Caco-2 (cell line): ENCODE data around the gene SNX30. TPM values are rescaled to one million over a fixed set of nuclear protein-coding genes. Genes with fewer than 3 reads are reported as not detected.

Experiments
- BruUV-seq: library from RNA; stranded (reverse); fragments of 400-500 nt; replicated peaks from 2 replicates; lab custom pipeline; 2021; lab: Mats Ljungman, UMichigan
- CTCF ChIA-PET: fragments of 300-600 bp; sonication (Branson Sonifier 250); formaldehyde crosslinking; loops from one replicate; lab custom pipeline; 2022; ENCODE audit warnings: antibody characterized with exemption; lab: Charles Lee
- POLR2A ChIA-PET: fragments of 300-600 bp; sonication (Branson Sonifier 250); formaldehyde crosslinking; loops from one replicate; lab custom pipeline; 2022; ENCODE audit warnings: antibody characterized with exemption; lab: Charles Lee
- DNase-seq, 2 experiments: peaks; one replicate each; pipeline versions ENCODE4 v3.0.0 to v3.0.0-alpha.2; 2020 to 2022
- H3K27me3 ChIP-seq: replicated peaks from 2 replicates; pipeline ENCODE4 v1.6.0; 2011; ENCODE audit warnings: low read length; ENCODE audit not compliant: control insufficient read depth, insufficient read depth
- H3K36me3 ChIP-seq: 2 replicates; pipeline ENCODE4 v1.5.1; 2011; ENCODE audit warnings: low read length; ENCODE audit not compliant: control insufficient read depth, insufficient read depth
- H3K4me1 ChIP-seq: fragments of 250-450 bp; sonication (Bioruptor Pico); 2 replicates; pipeline ENCODE4 v1.5.1; 2020; ENCODE audit warnings: mild to moderate bottlenecking
- H3K4me3 ChIP-seq: 2 replicates; pipeline ENCODE4 v1.5.1; 2011; ENCODE audit warnings: low read depth, mild to moderate bottlenecking, control low read depth, low read length
- H3K9me3 ChIP-seq: fragments of 250-450 bp; sonication (Bioruptor Pico); 2 replicates; pipeline ENCODE4 v1.5.1; 2020; ENCODE audit warnings: mild to moderate bottlenecking, moderate library complexity
- H3K27ac Mint-ChIP-seq: one replicate; pipeline ENCODE4 v1.8.0; 2022; ENCODE audit warnings: mixed read lengths; ENCODE audit not compliant: unreplicated experiment
- H3K27me3 Mint-ChIP-seq: one replicate; pipeline ENCODE4 v1.8.0; 2022; ENCODE audit warnings: mixed read lengths; ENCODE audit not compliant: insufficient read depth, unreplicated experiment
- H3K36me3 Mint-ChIP-seq: one replicate; pipeline ENCODE4 v1.8.0; 2022; ENCODE audit warnings: mild to moderate bottlenecking, mixed read lengths; ENCODE audit not compliant: insufficient read depth, unreplicated experiment
- H3K4me1 Mint-ChIP-seq: one replicate; pipeline ENCODE4 v1.8.0; 2022; ENCODE audit warnings: low read depth, mixed read lengths; ENCODE audit not compliant: unreplicated experiment
- H3K4me3 Mint-ChIP-seq: one replicate; pipeline ENCODE4 v1.8.0; 2022; ENCODE audit warnings: mild to moderate bottlenecking, moderate library complexity, mixed read lengths; ENCODE audit not compliant: unreplicated experiment
- H3K9me3 Mint-ChIP-seq: one replicate; pipeline ENCODE4 v1.8.0; 2022; ENCODE audit warnings: mixed read lengths; ENCODE audit not compliant: unreplicated experiment
- CTCF ChIP-seq, 2 experiments: fragments of 200-600 bp in 1 of 2; IDR thresholded peaks; 1 replicate in 1 of 2; 2 replicates in 1 of 2; pipeline versions ENCODE4 v1.5.1 to v1.8.0; 2011 to 2022; ENCODE audit warnings: antibody characterized with exemption in 1 of 2, control low read depth in 1 of 2, inconsistent platforms in 1 of 2, low read depth in 1 of 2, low read length in 1 of 2, mild to moderate bottlenecking in 1 of 2, moderate library complexity in 1 of 2; ENCODE audit not compliant: insufficient read depth in 1 of 2, severe bottlenecking in 1 of 2, unreplicated experiment in 1 of 2
- intact Hi-C: fragments of 100-400 bp; cut with micrococcal nuclease; formaldehyde crosslinking; loops from one replicate; pipeline ENCODE4 v1.10.0; 2022; ENCODE audit not compliant: unreplicated experiment
- total RNA-seq: library from RNA; stranded (reverse); gene quantifications from 2 replicates; pipeline ENCODE4 v1.2.3, GENCODE V29; 2022

The SNX30 gene
- total RNA-seq, 1 experiment from 2014 or later, result 21.8 TPM

GRCh38 chr9:112838342-112838741 lies 87.8 kb downstream of the SNX30 start:
- TF ChIP-seq CTCF (IDR thresholded peaks at IDR 0.05; ENCODE audit: insufficient read depth in 1 of 2, low read depth in 1 of 2, low read length in 1 of 2, severe bottlenecking in 1 of 2, unreplicated experiment in 1 of 2), result no peak
- Mint-ChIP-seq H3K36me3 (peaks cover 58% of the 10 kb centered on the region), H3K27ac (no peak overlapping the region), H3K4me3 (no peak overlapping the region), H3K9me3 (no peaks in the 10 kb centered on the region), H3K4me1 (peaks cover 27% of the 10 kb centered on the region), H3K27me3 (no peaks in the 10 kb centered on the region)
- Histone ChIP-seq H3K36me3 (no peaks in the 10 kb centered on the region; the same call in 1 of the 2 replicates), H3K27me3 (no peaks in the 10 kb centered on the region), H3K4me1 (peaks cover 26% of the 10 kb centered on the region), H3K9me3 (no peaks in the 10 kb centered on the region), H3K4me3 (no peak overlapping the region)
- BruUV-seq, result no TSS peak
- ChIA-PET POLR2A (no interaction called here), CTCF (no interaction called here)
- DNase-seq, result no peak
- intact Hi-C loops, result no loop called here

- Mint-ChIP-seq H3K27ac (no peak overlapping the region), H3K4me3 (no peak overlapping the region), H3K36me3 (peaks cover 59% of the 10 kb centered on the region), H3K27me3 (no peaks in the 10 kb centered on the region), H3K9me3 (no peaks in the 10 kb centered on the region), H3K4me1 (peaks cover 32% of the 10 kb centered on the region)
- H3K4me3 ChIP-seq, result no peak overlapping the region
- no peaks in the 10 kb centered on the region; the same call in 1 of the 2 replicates for H3K36me3 ChIP-seq
- no peak for DNase-seq
- ChIA-PET CTCF (no interaction called here), POLR2A (no interaction called here)
- no peak for TF ChIP-seq CTCF (IDR thresholded peaks at IDR 0.05; ENCODE audit: insufficient read depth in 1 of 2, low read depth in 1 of 2, low read length in 1 of 2, severe bottlenecking in 1 of 2, unreplicated experiment in 1 of 2)
- no TSS peak for BruUV-seq
- no peaks in the 10 kb centered on the region for H3K27me3 ChIP-seq
- intact Hi-C loops, result no loop called here
- peaks cover 26% of the 10 kb centered on the region for H3K4me1 ChIP-seq
- H3K9me3 ChIP-seq, result no peaks in the 10 kb centered on the region
Measured at GRCh38 chr9:112839331-112839730, 88.8 kb downstream of the SNX30 start.

GRCh38 chr9:112841261-112841660 lies 90.7 kb downstream of the SNX30 start:
- no TSS peak for BruUV-seq
- H3K9me3 ChIP-seq, result no peaks in the 10 kb centered on the region
- no peaks in the 10 kb centered on the region for H3K27me3 ChIP-seq
- peaks cover 34% of the 10 kb centered on the region for H3K4me1 Mint-ChIP-seq
- no peaks in the 10 kb centered on the region; the same call in 1 of the 2 replicates for H3K36me3 ChIP-seq
- no peak overlapping the region for H3K4me3 Mint-ChIP-seq
- no peaks in the 10 kb centered on the region for H3K27me3 Mint-ChIP-seq
- TF ChIP-seq CTCF (IDR thresholded peaks at IDR 0.05; ENCODE audit: insufficient read depth in 1 of 2, low read depth in 1 of 2, low read length in 1 of 2, severe bottlenecking in 1 of 2, unreplicated experiment in 1 of 2), result no peak
- H3K4me3 ChIP-seq, result no peak overlapping the region
- H3K36me3 Mint-ChIP-seq, result peaks cover 54% of the 10 kb centered on the region
- ChIA-PET CTCF (interaction anchor here (1.8 kb wide), 1 partner anchor 62 kb away, joined by 4 read pairs; no protein-coding TSS in a partner anchor), POLR2A (no interaction called here)
- H3K4me1 ChIP-seq, result peaks cover 8% of the 10 kb centered on the region
- H3K9me3 Mint-ChIP-seq, result no peaks in the 10 kb centered on the region
- H3K27ac Mint-ChIP-seq, result no peak overlapping the region
- intact Hi-C loops, result no loop called here
- DNase-seq, result peak in 1 of 2 experiments; percentile 14
